Endothelial cell of umbilical vein (primary cell): Measurements from ENCODE around the gene AGBL5. TPM values are rescaled to one million over a fixed set of nuclear protein-coding genes. Genes with fewer than 3 reads are reported as not detected.

Source experiments
- BruUV-seq: library from RNA; stranded (reverse); fragments of 400-500 nt; replicated peaks from 2 replicates; lab custom pipeline; 2021; lab: Mats Ljungman, UMichigan
- CTCF ChIA-PET: fragments of 300-600, 350-600 bp; sonication (Branson Sonifier 250); formaldehyde crosslinking; loops from one replicate; lab custom pipeline; 2021; ENCODE audit warnings: antibody characterized with exemption, inconsistent platforms; lab: Charles Lee
- POLR2A ChIA-PET: fragments of 300-600, 350-600 bp; sonication (Branson Sonifier 250); formaldehyde crosslinking; loops from one replicate; lab custom pipeline; 2021; ENCODE audit warnings: antibody characterized with exemption, inconsistent platforms; lab: Charles Lee
- DNase-seq: peaks from one replicate; pipeline ENCODE4 v3.0.0-alpha.2; 2011; ENCODE audit warnings: low read depth, low spot score
- FAIRE-seq: peaks from 2 replicates; lab custom pipeline; 2011; peaks lifted over from hg19 to GRCh38; lab: Jason Lieb, UNC
- H2AFZ ChIP-seq: 2 replicates; pipeline ENCODE4 v1.6.0; 2012; ENCODE audit warnings: low read depth, low read length, control low read depth, inconsistent platforms
- H3K27ac ChIP-seq: 2 replicates; pipeline ENCODE4 v1.5.1; 2011; ENCODE audit warnings: low read depth, mild to moderate bottlenecking, control low read depth, low read length, moderate library complexity; ENCODE audit not compliant: insufficient read depth
- H3K27me3 ChIP-seq, 2 experiments: 2 replicates each; pipeline versions ENCODE4 v1.6.0 to v1.6.1; 2011; ENCODE audit warnings: low read length in 2 of 2, mixed read lengths in 1 of 2; ENCODE audit not compliant: control insufficient read depth in 2 of 2, insufficient read depth in 2 of 2
- H3K36me3 ChIP-seq, 2 experiments: 2 replicates in 1 of 2; 3 replicates in 1 of 2; pipeline ENCODE4 v1.5.1; 2011; ENCODE audit warnings: low read length in 2 of 2, mild to moderate bottlenecking in 1 of 2, moderate library complexity in 1 of 2; ENCODE audit not compliant: control insufficient read depth in 2 of 2, insufficient read depth in 2 of 2; ENCODE audit errors: extremely low read depth in 1 of 2
- H3K4me1 ChIP-seq: 3 replicates; pipeline ENCODE4 v1.5.1; 2011; ENCODE audit warnings: mild to moderate bottlenecking, low read length; ENCODE audit not compliant: control insufficient read depth, insufficient read depth; ENCODE audit errors: extremely low read depth
- H3K4me2 ChIP-seq: 2 replicates; pipeline ENCODE4 v1.6.1; 2011; ENCODE audit warnings: low read length, control low read depth, mixed read lengths; ENCODE audit not compliant: insufficient read depth
- H3K4me3 ChIP-seq, 3 experiments: fragments of 200-600 bp in 1 of 3; sonication (generic), shearing (Covaris generic) in 1 of 3; replicated peaks in 1 of 3; 2 replicates each; pipeline ENCODE4 v1.5.1; 2011 to 2016; ENCODE audit warnings: control low read depth in 3 of 3, low read length in 3 of 3, mild to moderate bottlenecking in 2 of 3, inconsistent platforms in 1 of 3, low read depth in 1 of 3, moderate library complexity in 1 of 3; ENCODE audit not compliant: insufficient read depth in 1 of 3
- H3K79me2 ChIP-seq: 2 replicates; pipeline ENCODE4 v1.6.0; 2012; ENCODE audit warnings: low read length, inconsistent platforms; ENCODE audit not compliant: control insufficient read depth, insufficient read depth
- H3K9ac ChIP-seq: replicated peaks from 2 replicates; pipeline ENCODE3; 2011; ENCODE audit warnings: low read length, control low read depth; ENCODE audit not compliant: insufficient read depth; ENCODE audit errors: extremely low read depth
- H3K9me1 ChIP-seq: replicated peaks from 3 replicates; pipeline ENCODE4 v1.6.0; 2011; ENCODE audit warnings: mild to moderate bottlenecking, low read length; ENCODE audit not compliant: control insufficient read depth, insufficient read depth; ENCODE audit errors: extremely low read depth
- H3K9me3 ChIP-seq: replicated peaks from 2 replicates; pipeline ENCODE4 v1.5.1; 2012; ENCODE audit warnings: low read length, inconsistent platforms; ENCODE audit not compliant: control insufficient read depth, insufficient read depth
- H4K20me1 ChIP-seq: replicated peaks from 2 replicates; pipeline ENCODE3; 2011; ENCODE audit warnings: mild to moderate bottlenecking, low read length; ENCODE audit not compliant: control insufficient read depth, insufficient read depth; ENCODE audit errors: extremely low read depth
- CTCF ChIP-seq, 2 donors: IDR thresholded peaks; 1 replicate in 1 of 2; 2 replicates in 1 of 2; pipeline ENCODE4 v1.5.1; 2011; ENCODE audit warnings: low read length in 2 of 2, mild to moderate bottlenecking in 2 of 2, moderate library complexity in 2 of 2, control low read depth in 1 of 2, inconsistent platforms in 1 of 2, low read depth in 1 of 2; ENCODE audit not compliant: insufficient read depth in 1 of 2; ENCODE audit errors: extremely low read depth in 1 of 2
- EZH2 ChIP-seq: IDR thresholded peaks from 2 replicates; pipeline ENCODE4 v1.6.1; 2012; ENCODE audit warnings: borderline replicate concordance, low read depth, mild to moderate bottlenecking, moderate library complexity, low read length, inconsistent platforms; ENCODE audit not compliant: severe bottlenecking
- FOS ChIP-seq: IDR thresholded peaks from 2 replicates; pipeline ENCODE4 v1.6.1; 2011; ENCODE audit warnings: mild to moderate bottlenecking, low read length, moderate library complexity, borderline replicate concordance; ENCODE audit not compliant: insufficient read depth
- GATA2 ChIP-seq: IDR thresholded peaks from 2 replicates; pipeline ENCODE4 v1.7.0; 2011; ENCODE audit warnings: low read depth, mild to moderate bottlenecking, moderate library complexity, mixed read lengths, low read length; ENCODE audit not compliant: insufficient read length, insufficient read depth
- JUN ChIP-seq: IDR thresholded peaks from 2 replicates; pipeline ENCODE4 v1.6.1; 2011; ENCODE audit warnings: borderline replicate concordance, low read depth; ENCODE audit not compliant: insufficient read length, insufficient read depth
- MAX ChIP-seq: IDR thresholded peaks from 2 replicates; pipeline ENCODE4 v1.6.1; 2011; ENCODE audit not compliant: insufficient read depth, insufficient read length
- MYC ChIP-seq: IDR thresholded peaks from one replicate; pipeline ENCODE4 v1.6.1; 2011; ENCODE audit warnings: mild to moderate bottlenecking, low read depth, low read length
- POLR2A ChIP-seq: IDR thresholded peaks from 2 replicates; pipeline ENCODE4 v1.6.1; 2012; ENCODE audit warnings: low read depth, mild to moderate bottlenecking, control low read depth, low read length
- POLR2AphosphoS5 ChIP-seq: IDR thresholded peaks from 2 replicates; pipeline ENCODE4 v1.6.1; 2012; ENCODE audit warnings: low read depth, mild to moderate bottlenecking, control low read depth, low read length, moderate library complexity; ENCODE audit not compliant: insufficient read depth
- dilution Hi-C: fragments of 300-500 bp; cut with MboI; formaldehyde crosslinking; loops from one replicate; pipeline ENCODE4 v1.15.0; 2019; ENCODE audit warnings: low sequenced_read_pairs; ENCODE audit not compliant: extremely low pct_ligation_motif_present
- intact Hi-C: fragments of 100-400 bp; cut with micrococcal nuclease; formaldehyde crosslinking; loops from one replicate; pipeline ENCODE4 v1.10.0; 2022
- polyA plus RNA-seq, 4 experiments: library from polyadenylated mRNA; depleted of rRNA in 3 of 4; stranded (reverse) in 3 of 4; unstranded in 1 of 4; fragments of >200 nt; gene quantifications; 2 replicates each; pipeline versions ENCODE4 v1.2.1 to v1.2.3, GENCODE V29; 2011 to 2012; ENCODE audit warnings: missing spikeins in 1 of 4
- total RNA-seq: library from RNA; stranded (reverse); gene quantifications from 2 replicates; pipeline ENCODE4 v1.2.3, GENCODE V29; 2021

Gene AGBL5
- total and polyA plus RNA-seq, 2 donors (not counting 3 experiments of a cell fraction or from before 2014, with no cell fraction given), result 28.2 to 41.9 TPM

GRCh38 chr2:27095745-27096651 lies 44.5 kb downstream of the AGBL5 start:
- dilution Hi-C loops, result no loop called here
- Histone ChIP-seq H3K9ac (no peak overlapping the region), H4K20me1 (no peaks in the 10 kb centered on the region), H3K9me1 (no peaks in the 10 kb centered on the region), H3K27me3 (no peaks in the 10 kb centered on the region), H3K79me2 (no peaks in the 10 kb centered on the region), H3K27ac (no peak overlapping the region), H3K4me2 (peak overlapping the region; percentile 40), H2AFZ (peak overlapping the region; percentile 71), H3K4me3 (peak overlapping the region in 1 of 3 experiments; percentile 8), H3K9me3 (no peaks in the 10 kb centered on the region), H3K4me1 (no peaks in the 10 kb centered on the region), H3K36me3 (no peaks in the 10 kb centered on the region)
- intact Hi-C loops, result loop anchor here (2.0 to 5.0 kb wide), 3 partner anchors 76 to 261 kb away; partner anchors contain the start of genes ATRAID, GTF3C2 and SLC5A6
- ChIA-PET CTCF (interaction anchor here (1.1 to 8.2 kb wide), 9 partner anchors 9 to 250 kb away, joined by 3 to 152 read pairs (median 4); no protein-coding TSS in a partner anchor), POLR2A (interaction anchor here (0.5 kb wide), 1 partner anchor 115 kb away, joined by 4 read pairs; no protein-coding TSS in a partner anchor)
- TF ChIP-seq EZH2 (no peak), POLR2A (peak; percentile 63)
- BruUV-seq, result no TSS peak
- DNase-seq (peak; percentile 71), FAIRE-seq (peak; percentile 98)

- no peak for FAIRE-seq
- H3K79me2 ChIP-seq, result no peaks in the 10 kb centered on the region
- H3K4me3 ChIP-seq, result no peak overlapping the region
- intact Hi-C loops (loop anchor here (2.0 to 5.0 kb wide), 3 partner anchors 75 to 260 kb away; partner anchors contain the start of genes ATRAID, GTF3C2 and SLC5A6), dilution Hi-C loops (no loop called here)
- TF ChIP-seq FOS (no peak), MAX (no peak), MYC (no peak), POLR2A (no peak), GATA2 (no peak), CTCF (IDR thresholded peaks at IDR 0.05; ENCODE audit: extremely low read depth in 1 of 2, insufficient read depth in 1 of 2, low read depth in 1 of 2, low read length in 2 of 2) (no peak), POLR2AphosphoS5 (no peak), EZH2 (no peak), JUN (no peak)
- BruUV-seq, result no TSS peak
- no peak overlapping the region for H3K27ac ChIP-seq
- POLR2A ChIA-PET, result no interaction called here
- H3K4me1 ChIP-seq, result no peaks in the 10 kb centered on the region
- H3K36me3 ChIP-seq, result no peaks in the 10 kb centered on the region
- no peaks in the 10 kb centered on the region for H3K9me1 ChIP-seq
- H2AFZ ChIP-seq, result peak overlapping the region; percentile 65
- DNase-seq, result no peak
- CTCF ChIA-PET, result interaction anchor here (0.6 to 8.2 kb wide), 12 partner anchors 9 to 251 kb away, joined by 3 to 152 read pairs (median 4); no protein-coding TSS in a partner anchor
- H3K9me3 ChIP-seq, result no peaks in the 10 kb centered on the region
- no peaks in the 10 kb centered on the region for H3K27me3 ChIP-seq
- no peak overlapping the region for H3K4me2 ChIP-seq
- H3K9ac ChIP-seq, result no peak overlapping the region
- H4K20me1 ChIP-seq, result no peaks in the 10 kb centered on the region
Observed at GRCh38 chr2:27096748-27097297, 45.4 kb downstream of the AGBL5 start.
